Stimulated activated CD4-positive, alpha-beta T cell treated with anti-CD3 and anti-CD28 coated beads, Interleukin-2, amount 100 ng/mL, for 48 hours (primary cell): ENCODE results near the gene ZNF365.
"Not testable (repeated sequence)": the region's sequence is repeated elsewhere in the genome, so short reads cannot be mapped to it uniquely, and the experiment has no call there.

Experiments
- DNase-seq, 2 donors: peaks; one replicate each; pipeline ENCODE4 v3.0.0-alpha.2; 2020

Gene ZNF365

DNA sequence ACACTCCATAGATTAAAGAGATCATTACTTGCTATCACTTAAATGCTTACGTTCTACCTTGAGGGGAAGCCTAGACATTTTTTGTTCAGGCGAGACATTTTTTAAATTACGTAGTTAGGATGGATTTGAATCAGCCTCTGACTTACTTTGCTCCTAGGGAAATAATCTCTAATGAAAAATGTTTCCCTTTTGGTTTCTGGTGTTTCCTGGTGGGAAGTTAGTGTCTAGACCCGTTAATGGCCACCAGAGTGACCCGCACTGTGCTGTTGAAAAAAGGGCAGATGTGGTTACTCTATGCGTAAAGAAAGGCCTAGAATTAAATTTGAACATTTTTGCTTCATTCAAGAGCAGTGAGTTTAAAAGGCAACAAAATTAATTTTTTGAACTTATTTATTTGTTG lies 3.8 kb downstream of the ZNF365 start:
- DNase-seq, result no peak

- not testable (repeated sequence) for DNase-seq
Observed at GRCh38 chr10:62378877-62379276, 4.7 kb downstream of the ZNF365 start.

GRCh38 chr10:62379394-62379793 lies 5.2 kb downstream of the ZNF365 start:
- DNase-seq, result no peak

DNA sequence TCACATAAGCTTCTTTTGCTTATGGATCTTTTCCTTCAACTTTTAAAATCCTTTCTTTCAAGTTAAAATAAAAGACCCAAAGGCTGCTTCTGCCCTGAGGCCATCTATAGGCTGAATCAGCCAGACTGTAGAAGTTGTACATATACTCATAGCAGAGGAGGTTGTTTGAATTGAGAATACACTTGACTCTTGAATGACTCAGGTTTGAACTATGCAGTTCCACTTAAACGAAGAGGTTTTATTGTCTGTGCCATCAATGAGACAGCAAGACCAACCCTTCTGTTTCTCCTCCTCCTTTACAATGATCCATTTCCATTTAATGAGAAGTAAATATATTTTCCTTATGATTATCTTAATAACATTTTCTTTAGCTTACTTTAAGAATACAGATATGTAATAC lies 5.8 kb downstream of the ZNF365 start:
- DNase-seq, result no peak

DNA sequence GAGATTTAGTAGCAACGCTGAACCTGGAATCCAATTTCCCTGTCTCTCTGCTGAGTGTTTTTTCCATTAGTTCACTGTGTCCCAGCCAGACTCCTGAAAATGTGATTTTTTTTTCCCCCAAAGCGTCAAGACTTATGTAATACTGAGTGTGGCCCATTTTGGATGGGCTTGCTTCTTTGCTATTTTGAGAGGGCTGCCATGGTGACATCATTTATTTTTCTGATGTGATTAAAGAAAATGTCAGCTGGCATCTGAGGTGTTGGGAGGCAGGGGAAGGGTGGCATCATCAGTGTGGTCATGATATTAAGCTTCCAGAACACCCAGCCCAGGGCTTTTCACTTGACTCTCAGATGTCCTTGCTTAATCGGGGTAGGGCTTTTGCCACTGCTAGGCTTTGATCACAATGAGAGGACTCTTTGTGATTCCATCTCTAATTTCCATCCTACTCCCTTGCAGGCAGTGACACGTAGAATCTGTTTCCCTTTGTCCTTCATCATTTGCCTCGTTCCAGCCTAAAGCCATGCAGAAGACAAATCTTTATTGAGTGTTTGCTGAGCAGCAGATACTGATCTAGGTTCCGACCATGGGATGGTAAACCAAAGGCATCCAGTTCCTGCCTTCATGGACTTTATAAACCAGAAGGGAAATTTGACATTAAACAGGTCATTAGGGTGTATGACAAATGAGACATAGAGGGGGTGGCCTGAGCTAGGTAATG lies 7.4 kb downstream of the ZNF365 start:
- no peak for DNase-seq

DNA sequence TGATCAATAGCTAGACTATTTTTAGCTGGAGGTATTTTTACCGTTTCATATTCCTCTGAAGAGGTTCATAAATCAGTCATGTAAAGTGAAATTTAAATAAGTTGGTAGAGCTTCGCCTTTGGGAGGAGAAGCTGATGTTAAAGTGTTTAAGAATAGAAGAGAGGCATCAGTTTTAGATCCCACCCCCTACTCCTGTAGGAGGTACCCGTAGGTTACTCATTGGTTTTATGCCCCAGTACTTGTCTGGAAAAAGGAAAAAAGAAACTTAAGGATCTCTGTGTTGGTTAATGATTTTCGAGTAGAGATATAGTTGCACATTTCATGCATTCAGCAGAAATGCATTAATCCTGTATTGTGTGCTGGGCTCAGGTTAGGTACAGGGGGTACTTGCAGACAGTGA lies 8.7 kb downstream of the ZNF365 start:
- no peak for DNase-seq

DNA sequence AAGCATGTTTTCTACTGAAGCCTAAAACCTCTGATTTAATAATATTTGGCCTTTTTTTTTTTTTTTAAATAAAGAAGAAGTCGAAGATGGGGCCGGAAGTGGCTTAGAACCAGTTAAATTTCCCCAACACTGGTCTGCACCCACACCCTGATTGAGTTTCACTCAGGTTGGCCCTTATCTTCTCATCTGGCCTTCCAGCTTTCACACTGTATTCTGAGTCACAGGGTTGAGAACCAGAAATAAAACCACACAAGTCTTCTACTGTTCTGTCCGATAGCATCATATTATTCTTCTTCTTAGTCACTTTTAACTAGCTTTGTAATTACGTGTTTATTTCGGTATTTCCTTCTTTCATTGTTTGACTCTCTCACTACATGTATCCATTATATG lies 9.9 kb downstream of the ZNF365 start:
- DNase-seq, result peak; percentile 10 to 23

- DNase-seq, result no peak
Observed at GRCh38 chr10:62384447-62385081, 10.4 kb downstream of the ZNF365 start.

GRCh38 chr10:62386356-62387320 lies 12.5 kb downstream of the ZNF365 start:
- DNase-seq, result no peak

DNA sequence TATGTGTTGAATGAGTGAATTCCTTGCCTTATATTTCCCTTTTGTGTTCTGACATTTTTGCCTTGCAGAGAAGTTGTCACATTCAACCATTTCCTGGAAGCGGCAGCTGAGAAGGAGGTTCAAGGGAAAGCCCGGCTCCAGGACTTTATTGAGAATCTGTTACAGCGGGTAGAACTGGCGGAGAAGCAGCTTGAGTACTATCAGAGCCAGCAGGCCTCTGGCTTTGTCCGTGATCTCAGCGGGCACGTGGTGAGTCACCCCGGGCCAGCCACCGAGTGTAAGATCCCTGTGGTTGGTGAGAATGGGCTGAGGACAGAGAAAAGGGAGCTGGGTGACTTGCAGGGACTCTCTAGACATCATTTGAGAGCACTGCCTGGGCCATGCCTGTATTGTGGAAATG lies 14.2 kb downstream of the ZNF365 start:
- DNase-seq, result no peak

DNA sequence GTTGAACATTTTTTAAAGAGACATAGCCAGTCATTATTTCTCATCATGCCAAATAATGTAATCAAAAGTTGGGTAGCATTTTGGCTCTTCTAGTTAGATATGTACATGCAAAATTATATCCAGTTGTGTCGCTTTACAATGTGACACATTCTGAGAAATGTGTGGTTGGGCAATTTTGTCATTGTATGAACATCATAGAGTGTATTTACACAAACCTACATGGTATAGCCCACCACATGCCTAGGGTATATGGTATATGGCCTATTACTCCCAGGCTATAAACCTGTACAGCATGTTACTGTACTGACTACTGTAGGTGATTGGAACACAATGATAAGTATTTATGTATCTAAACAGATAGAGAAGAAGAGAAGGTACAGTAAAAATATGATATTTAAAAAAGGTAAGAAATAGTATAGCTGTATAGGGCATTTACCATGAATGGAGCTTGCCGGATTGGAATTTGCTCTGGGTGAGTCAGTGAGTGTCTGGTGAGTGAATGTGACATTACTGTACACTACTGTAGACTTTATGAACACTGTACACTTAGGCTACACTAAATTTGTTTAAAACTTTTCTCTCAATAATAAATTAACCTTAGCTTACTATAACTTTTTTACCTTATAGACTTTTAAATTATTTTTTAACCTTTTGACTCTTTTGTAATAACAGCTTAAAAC lies 16.5 kb downstream of the ZNF365 start:
- DNase-seq, result no peak

GRCh38 chr10:62393237-62393636 lies 19.1 kb downstream of the ZNF365 start:
- no peak for DNase-seq

DNA sequence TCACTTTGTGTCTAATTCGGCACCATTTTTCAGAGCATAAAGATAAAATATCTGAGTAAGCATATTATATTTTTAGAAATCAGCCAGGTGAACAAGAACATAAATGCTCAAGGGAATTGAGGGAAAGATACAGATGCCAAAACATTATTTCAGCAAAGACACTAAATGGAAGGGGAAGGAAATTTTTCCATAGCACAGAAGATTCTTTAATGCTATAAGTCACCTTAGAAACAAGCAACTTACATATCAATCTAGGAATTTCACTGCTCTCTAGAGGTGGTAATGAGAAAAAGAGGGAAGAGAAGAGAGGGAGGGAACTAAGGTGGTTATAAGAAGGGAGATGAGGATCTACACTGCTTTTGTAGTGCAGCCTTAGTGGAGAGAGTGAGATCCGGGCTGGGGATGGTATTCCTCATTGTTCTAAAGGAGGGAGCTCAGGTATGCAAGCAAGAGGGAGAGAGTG lies 20.4 kb downstream of the ZNF365 start:
- no peak for DNase-seq

- no peak for DNase-seq
Observed at GRCh38 chr10:62395892-62396291, 21.7 kb downstream of the ZNF365 start.

GRCh38 chr10:62396864-62397263 lies 22.7 kb downstream of the ZNF365 start:
- no peak for DNase-seq

DNA sequence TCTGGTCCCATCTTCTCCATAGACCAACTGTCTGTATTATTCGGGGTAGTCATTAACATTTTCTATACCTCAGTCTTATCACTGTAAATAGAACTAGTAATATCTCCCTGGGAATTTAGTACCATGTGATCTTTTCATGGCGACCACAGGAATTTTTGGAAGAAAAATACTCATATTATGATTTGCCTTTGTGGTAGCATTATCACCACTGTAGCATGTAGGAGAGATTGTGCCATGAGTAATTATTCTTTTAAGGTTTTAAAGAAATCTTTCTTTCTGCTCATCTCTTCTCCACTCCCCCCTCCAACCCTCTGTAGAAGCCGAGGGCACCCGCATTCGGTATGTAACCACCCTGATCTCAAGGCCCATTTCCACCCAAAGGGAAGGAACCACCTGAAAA lies 25.0 kb downstream of the ZNF365 start:
- DNase-seq, result no peak

DNA sequence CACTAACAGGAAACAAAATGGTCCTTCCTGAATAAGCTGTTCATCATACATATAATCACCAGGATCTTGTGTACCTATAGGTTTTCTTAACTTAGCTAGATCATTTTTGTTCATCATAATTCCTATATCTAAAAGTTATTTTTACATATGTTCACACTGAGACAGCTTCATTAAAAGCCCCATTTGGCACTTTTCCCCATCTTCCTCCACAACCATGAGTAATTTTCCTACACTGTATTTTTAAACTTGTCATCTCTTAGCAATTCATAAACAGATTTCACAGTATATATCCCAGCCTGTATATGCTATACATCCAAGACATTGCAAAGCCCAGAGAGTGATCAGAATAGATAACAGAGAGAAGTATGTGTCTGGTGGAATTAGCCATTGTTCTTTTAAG lies 28.3 kb downstream of the ZNF365 start:
- no peak for DNase-seq

GRCh38 chr10:62410528-62410927 lies 36.4 kb downstream of the ZNF365 start:
- DNase-seq, result not testable (repeated sequence)

DNA sequence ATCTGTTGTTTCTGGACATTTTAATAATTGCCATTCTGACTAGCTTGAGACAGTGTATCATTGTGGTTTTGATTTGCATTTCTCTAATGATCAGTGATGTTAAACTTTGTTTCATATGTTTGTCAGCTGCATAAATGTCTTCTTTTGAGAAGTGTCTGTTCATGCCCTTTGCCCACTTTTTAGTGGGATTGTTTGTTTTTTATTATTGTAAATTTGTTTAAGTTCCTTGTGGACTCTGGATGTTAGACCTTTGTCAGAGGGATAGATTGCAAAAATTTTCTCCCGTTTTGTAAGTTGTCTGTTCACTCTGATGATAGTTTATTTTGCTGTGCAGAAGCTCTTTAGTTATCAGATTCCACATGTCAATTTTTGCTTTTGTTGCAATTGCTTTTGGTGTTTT lies 36.8 kb downstream of the ZNF365 start:
- DNase-seq, result not testable (repeated sequence)

GRCh38 chr10:62413048-62413447 lies 38.9 kb downstream of the ZNF365 start:
- DNase-seq, result no peak

- no peak for DNase-seq
Observed at GRCh38 chr10:62413652-62414051, 39.5 kb downstream of the ZNF365 start.

DNA sequence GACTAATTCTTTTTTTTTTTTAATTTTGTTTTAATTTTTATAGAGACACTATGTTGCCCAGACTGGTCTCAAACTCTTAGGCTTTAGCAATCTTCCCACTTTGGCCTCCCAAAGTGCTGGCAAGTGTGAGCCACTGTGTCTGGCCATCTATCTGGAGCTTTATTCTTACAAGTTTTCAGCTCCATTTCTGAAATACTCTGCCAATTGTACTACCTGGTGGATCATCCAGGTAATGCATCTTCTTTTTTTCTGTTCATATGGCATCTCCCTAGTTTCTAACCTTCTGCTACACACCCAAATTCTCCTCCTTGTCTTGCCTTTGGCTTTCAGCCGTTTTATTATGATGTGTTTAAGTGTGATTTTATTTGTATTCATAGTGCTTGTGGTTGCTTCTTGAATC lies 40.2 kb downstream of the ZNF365 start:
- no peak for DNase-seq

- DNase-seq, result no peak
Observed at GRCh38 chr10:62422068-62422590, 48.0 kb downstream of the ZNF365 start.
